ENCODE measurements around the gene PRDM1.
"Not testable (repeated sequence)": the region's sequence is repeated elsewhere in the genome, so short reads cannot be mapped to it uniquely, and the experiment has no call there.

PRDM1 gene

DNA sequence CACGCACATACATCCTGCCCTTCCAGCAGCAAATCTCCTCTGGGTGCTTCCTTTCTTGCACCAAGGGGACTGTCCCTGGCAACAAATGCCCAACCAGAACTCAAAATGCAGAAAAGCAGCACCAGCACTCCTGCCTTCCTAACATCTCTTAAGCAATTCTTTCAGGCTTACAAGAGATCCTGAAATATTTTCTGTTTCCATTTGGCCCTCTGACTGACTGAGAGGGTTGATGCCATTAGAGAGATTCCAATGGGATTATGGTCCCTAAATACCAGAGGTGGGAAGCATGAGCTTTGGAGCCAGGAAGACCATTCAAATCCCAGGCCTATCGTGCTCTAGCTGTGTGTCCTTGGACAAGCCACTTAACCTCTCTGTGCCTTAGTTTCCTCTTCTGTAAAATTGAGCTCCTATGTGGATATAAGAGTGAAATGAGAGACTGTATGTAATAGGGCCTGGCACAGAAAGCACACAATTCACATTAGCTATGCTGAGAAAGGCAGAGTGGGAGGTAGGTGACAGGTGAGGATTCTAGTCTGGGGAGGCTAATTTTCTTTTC lies 56.8 kb downstream of the PRDM1 start:
- no peak for DNase-seq

DNA sequence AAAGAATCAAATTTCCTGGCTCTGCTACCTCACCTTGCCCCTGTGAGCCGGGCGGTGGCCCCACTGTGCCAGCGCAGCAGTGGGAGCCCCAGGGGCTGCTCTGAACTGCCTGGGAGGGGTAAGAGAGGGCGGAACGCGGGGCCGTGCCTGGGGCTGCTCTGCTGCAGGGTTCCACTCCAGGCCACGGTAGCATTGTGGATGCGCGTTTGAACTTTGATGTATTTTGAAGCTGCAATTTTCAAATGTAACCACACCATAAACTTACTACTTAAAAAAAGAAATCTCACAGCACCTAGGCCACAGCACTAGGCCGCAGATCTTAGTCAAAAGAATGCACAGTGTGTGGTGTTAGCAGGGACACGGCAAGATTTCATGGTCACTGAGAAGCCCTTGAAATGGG lies 57.5 kb downstream of the PRDM1 start:
- no peak for DNase-seq

DNA sequence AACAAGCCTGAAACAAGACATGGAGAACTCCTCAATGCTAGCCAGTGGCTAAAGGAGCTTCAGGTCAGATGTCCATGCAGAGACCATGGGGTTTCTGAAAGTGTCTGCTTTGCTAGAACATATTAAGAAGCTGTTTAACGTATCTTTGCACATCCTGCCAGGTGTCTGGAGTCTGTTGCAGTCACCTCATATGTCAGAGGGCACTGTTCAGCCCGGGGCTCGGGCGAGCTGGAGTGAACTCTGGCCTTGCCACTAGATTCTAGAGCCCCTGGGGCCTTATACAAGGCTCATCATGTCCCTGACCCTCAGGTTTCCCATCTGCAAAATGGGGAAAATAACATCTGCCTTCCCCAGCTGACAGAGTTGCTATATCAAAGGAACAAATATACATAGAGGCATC lies 59.0 kb downstream of the PRDM1 start:
- DNase-seq = no peak

DNA sequence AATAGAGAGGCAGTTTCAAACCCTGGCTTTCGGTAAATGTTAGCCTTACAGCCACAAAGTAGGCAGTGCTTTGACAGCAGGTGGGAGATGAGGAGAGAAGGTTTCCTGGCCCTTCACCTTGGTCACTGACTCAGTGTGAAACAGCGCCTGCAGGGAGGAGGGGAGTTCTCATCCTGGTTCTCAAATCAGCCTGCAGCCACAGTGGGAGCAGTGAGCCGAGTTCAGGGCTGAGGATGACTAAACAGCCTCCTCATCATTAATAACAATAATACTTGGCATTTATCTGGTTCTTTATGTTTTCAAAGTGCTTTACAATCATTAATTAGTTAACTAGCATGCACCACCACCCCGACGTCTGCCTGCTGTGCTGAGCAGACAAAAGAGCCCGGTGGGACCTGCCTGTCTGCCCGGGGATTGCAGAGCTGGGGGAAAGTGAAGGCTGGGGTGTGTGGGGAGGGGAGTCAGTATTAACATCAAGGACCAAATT lies 59.6 kb downstream of the PRDM1 start:
- DNase-seq = no peak

DNA sequence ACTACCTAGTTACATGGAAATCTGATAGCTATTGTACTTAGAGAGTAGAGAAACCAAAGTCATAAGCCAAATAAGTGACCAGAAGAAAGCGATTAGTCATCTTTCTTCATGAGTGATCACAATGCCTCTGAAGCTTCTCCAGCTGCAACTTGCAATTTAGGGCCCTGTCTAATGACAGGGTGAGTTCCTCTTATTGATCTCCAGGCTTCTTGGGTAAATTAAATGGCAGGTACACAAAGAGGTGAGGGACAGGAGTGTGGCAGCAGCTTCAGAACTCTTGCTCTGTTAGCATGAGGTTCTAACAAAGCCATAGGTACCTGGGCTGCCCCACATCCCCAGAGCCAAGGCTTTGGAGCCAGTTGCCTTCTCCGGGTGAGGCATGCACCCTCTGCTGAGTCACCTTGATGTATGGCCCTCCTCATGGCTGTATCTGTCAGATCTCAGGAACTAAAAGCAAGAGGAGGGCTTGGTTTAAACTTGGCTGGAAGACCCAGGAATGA lies 60.8 kb downstream of the PRDM1 start:
- no peak for DNase-seq

DNA sequence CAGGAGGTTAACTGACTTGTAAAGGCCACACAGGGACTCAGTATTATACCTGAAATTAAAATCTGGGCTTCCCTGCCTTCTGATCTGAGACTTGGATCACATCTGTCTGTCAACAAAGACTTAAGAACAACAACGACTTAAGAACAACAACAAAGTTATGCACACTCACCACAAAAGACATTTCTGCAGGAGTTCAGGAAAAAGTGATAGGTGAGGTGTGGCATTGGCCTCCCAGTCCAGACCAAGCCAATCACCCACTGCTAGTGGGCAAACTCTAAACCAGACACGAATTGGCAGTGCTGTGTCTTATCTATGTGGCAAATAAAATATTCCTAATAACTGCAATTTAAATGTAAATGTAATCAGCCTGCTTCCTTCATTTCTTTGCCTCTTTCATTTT lies 61.3 kb downstream of the PRDM1 start:
- no peak for DNase-seq

DNA sequence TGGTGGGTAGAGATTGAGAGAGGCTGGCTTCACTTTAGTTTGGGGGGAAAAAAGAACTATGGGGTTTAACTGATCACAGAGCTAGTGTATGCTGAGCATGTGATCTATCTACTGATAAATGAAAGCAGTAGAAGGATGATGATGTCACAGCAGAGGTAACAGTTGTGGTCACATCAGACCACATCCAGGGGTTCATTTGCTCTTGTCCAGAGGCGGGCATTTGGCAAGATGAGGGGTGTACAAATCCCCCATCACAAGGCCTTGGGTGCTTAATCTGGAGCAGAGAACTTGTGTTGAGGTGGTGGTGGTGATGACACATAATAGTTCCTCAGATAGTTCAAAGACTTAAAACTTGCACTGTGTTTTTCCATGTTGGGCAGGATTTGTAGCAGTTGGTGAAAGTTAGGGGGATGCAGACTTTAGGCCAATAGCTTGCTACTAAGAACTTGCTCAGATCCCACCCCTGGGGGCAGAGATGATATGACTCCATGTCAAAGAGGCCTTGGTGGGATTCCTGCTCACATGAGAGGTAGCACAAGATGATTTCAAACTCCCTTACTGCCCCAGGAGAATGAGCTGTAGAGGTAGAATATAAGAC lies 63.4 kb downstream of the PRDM1 start:
- DNase-seq = no peak

DNA sequence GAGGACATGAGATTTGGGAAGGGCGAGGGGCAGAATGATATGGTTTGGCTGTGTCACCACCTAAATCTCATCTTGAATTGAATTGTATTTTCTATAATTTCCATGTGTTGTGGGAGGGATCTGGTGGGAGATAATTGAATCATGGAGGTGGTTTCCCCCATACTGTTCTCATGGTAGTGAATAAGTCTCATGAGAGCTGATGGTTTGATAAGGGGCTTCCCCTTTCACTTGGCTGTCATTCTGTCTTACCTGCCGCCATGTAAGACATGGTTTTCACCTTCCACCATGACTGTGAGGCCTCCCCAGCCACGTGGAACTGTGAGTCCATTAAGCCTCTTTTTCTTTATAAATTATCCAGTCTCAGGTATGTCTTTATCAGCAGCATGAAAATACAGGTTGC lies 66.3 kb downstream of the PRDM1 start:
- DNase-seq = not testable (repeated sequence)

DNA sequence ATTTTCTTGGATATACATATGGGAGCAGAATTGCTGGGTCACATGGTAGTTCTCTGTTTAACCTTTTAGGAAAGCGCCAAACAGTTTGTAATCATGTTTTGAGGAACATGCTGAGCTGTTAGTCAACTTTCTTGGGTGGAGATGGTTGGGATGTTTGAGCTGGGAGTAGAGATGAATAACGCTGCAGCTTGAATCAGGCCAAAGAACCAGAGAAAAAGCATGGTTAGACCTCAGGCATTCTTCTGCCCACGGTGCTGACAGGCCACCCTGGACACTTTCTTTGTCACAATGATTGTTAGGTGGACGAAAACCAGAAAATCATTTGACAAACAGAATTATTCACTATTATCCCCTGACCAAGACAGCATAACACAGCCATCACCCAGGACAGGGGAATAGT lies 66.8 kb downstream of the PRDM1 start:
- DNase-seq = no peak

DNA sequence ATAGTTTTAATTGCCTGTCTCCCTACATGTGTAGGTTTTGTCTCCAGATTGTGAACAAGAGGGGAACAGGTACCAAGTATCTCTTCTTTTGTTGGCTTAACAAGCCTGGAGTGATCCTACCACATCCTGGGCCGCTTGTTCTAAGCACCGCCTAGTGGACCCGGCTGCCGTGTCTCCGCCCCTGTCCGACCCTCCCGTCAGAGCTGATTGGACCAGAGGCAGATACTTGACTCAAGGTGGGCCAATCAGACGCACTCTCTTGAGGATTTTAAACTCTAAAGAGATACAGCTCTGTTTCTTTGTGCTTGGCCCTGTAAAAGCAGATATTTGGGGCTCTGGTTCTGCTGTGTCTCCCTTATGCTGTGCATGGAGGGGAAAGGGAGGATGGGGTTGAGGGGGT lies 68.2 kb downstream of the PRDM1 start:
- DNase-seq = no peak

DNA sequence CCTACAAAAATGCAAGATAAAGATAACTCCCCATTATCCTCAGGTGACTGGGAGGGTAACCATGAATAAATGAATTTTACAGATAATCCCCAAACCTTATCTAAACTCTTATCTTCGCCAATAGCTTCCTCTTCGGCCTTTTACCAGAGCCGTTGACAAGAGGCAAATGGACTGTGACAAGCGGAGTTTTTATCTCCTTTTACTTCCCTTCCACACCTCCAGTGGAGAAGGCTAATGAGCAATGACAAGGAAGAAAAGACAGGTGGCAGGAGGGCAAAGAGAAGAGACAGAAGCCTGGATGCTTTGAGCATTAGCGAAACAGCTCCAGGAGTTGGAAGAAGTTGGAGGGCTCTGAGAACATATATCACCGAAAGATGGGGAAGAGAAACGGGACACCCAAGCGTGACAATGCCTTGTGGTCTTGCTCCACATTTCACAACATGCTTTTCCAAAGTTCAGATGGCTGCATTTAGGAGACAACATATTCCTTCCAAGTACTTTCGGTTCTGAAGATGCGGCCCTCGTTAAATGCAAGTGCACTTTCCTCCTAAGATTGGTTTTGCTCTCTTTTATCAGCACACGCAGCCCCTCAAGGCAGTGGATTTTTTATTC lies 69.2 kb downstream of the PRDM1 start:
- DNase-seq = no peak

DNA sequence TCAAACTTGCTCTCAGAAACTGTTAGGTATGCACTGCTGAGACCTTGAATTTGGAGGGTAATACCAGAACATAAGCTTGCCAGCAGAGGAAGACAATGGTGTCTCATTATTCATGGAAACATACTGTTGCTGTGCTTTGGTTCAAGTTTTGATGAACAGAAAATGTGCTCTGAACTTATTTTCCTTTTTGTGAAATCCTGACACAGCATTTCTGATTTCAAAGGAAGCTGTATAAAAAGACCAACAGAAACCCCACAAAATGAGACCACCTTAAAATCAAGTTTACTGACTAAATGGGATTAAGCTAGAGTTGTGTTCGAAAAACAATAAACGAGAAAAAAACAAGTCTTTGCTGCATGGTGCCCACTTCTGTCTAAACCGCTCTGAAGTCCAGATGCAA lies 70.3 kb downstream of the PRDM1 start:
- no peak for DNase-seq

DNA sequence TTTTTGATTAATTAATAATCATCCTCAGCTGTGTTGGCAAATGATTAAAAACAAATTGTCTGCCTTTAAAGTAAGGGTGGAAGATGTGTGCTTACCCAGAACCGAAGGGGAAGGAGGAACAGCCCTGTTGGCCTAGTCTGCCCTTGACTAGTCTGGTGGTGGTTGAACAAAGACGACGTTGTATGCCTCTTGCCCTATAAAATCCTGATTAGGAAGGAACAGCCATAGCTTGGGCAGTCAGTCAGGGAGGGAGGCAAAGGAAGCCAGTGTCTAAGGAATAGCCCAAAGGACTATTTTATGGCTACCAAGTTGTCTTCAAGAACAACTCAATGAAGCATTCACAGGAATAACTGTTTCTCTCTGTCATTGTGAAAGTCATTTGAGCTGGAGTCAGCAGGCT lies 70.7 kb downstream of the PRDM1 start:
- no peak for DNase-seq

DNA sequence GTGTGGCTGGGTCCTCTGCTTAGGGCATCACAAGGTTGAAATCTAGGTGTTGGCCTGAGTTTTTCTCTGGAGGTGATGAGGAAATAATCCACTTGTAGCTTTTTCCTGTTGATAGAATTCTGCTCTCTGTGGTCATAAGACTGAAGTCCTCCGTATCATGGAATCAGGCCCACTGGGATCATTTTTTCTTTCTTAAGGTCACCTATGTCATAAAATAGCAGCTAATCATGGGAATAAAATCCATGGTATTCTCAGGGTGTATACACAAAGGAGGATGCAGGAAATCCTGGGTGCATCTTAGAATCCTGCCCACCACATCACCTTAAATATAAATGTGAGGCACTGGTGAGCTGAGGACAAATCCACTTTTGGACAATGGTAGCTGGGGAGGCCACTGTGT lies 72.7 kb downstream of the PRDM1 start:
- no peak for DNase-seq
